HepG2 (cell line): ENCODE data around the gene PGAP3. TPM values are rescaled to one million over a fixed set of nuclear protein-coding genes. Genes with fewer than 3 reads are reported as not detected.

Experiments used
- FOXA3 ChIP-seq: IDR thresholded peaks from 2 replicates; pipeline ENCODE4 v1.6.1; 2016; ENCODE audit warnings: missing genetic modification reagents, missing compliant biosample characterization
- MEF2D ChIP-seq: sonication (generic); formaldehyde crosslinking; IDR thresholded peaks from 2 replicates; pipeline ENCODE4 v1.5.1; 2020; ENCODE audit warnings: mild to moderate bottlenecking, missing genetic modification reagents
- MYC ChIP-seq: sonication (generic); formaldehyde crosslinking; IDR thresholded peaks from 2 replicates; pipeline ENCODE4 v1.9.0; 2021; ENCODE audit warnings: missing genetic modification reagents, borderline replicate concordance
- NFAT5 ChIP-seq: sonication (generic); formaldehyde crosslinking; IDR thresholded peaks from 2 replicates; pipeline ENCODE4 v1.4.0; 2020; ENCODE audit warnings: missing genetic modification reagents
- POGK ChIP-seq: sonication (generic); formaldehyde crosslinking; conservative IDR thresholded peaks from 2 replicates; pipeline ENCODE4 v1.8.0; 2022; ENCODE audit warnings: mild to moderate bottlenecking, moderate library complexity, missing genetic modification reagents
- POGZ ChIP-seq: sonication (generic); formaldehyde crosslinking; IDR thresholded peaks from 2 replicates; pipeline ENCODE4 v1.4.0; 2020; ENCODE audit warnings: mild to moderate bottlenecking, missing genetic modification reagents
- RBFOX2 ChIP-seq: fragments of 200-400 bp; formaldehyde crosslinking; IDR thresholded peaks from 2 replicates; pipeline ENCODE4 v1.6.1; 2017; ENCODE audit warnings: low read depth, mild to moderate bottlenecking, low read length
- TFDP1 ChIP-seq: IDR thresholded peaks from 2 replicates; pipeline ENCODE4 v1.6.1; 2016; ENCODE audit warnings: missing compliant biosample characterization, missing genetic modification reagents, borderline replicate concordance
- TP53 ChIP-seq: sonication (generic); formaldehyde crosslinking; conservative IDR thresholded peaks from 2 replicates; pipeline ENCODE4 v1.4.0; 2020; ENCODE audit warnings: missing genetic modification reagents
- ZNF225 ChIP-seq: sonication (generic); formaldehyde crosslinking; IDR thresholded peaks from 2 replicates; pipeline ENCODE4 v1.4.0; 2020; ENCODE audit warnings: mild to moderate bottlenecking, missing genetic modification reagents
- ZNF296 ChIP-seq: sonication (generic); formaldehyde crosslinking; conservative IDR thresholded peaks from 2 replicates; pipeline ENCODE4 v1.5.0; 2020; ENCODE audit warnings: mild to moderate bottlenecking, missing genetic modification reagents
- ZNF496 ChIP-seq: sonication (generic); formaldehyde crosslinking; IDR thresholded peaks from 2 replicates; pipeline ENCODE4 v1.8.1; 2023; ENCODE audit warnings: mild to moderate bottlenecking, moderate library complexity, missing genetic modification reagents; ENCODE audit not compliant: insufficient replicate concordance
- ZNF605 ChIP-seq: sonication (generic); formaldehyde crosslinking; IDR thresholded peaks from 2 replicates; pipeline ENCODE4 v1.8.0; 2022; ENCODE audit warnings: mild to moderate bottlenecking, missing genetic modification reagents
- polyA plus RNA-seq, 8 experiments: library from polyadenylated mRNA; depleted of rRNA in 3 of 8; stranded (reverse) in 7 of 8; unstranded in 1 of 8; fragments of >200 nt; fragmentation: Illumina TruSeq in 4 of 8; extraction: Trizol in 4 of 8; gene quantifications; 2 replicates each; pipeline versions ENCODE4 v1.2.1 to v1.2.3, GENCODE V29; 2011 to 2016; ENCODE audit warnings: low read depth in 4 of 8, missing spikeins in 1 of 8, mixed read lengths in 1 of 8; ENCODE audit not compliant: insufficient read depth in 1 of 8
- total RNA-seq, 5 experiments: library from RNA; depleted of rRNA; stranded (reverse); fragments of >200 nt; fragmentation: Illumina TruSeq; extraction: Trizol; gene quantifications; 2 replicates each; pipeline ENCODE4 v1.2.3, GENCODE V29; 2016; ENCODE audit warnings: low read depth in 1 of 5
- TF ChIP-seq, protein P1 (sequence below): sonication (generic); formaldehyde crosslinking; conservative IDR thresholded peaks from 2 replicates; pipeline ENCODE4 v1.5.0; 2020; ENCODE audit warnings: missing genetic modification reagents

PGAP3 gene
- total and polyA plus RNA-seq, 2 of the 13 experiments (the other 11 are each of a cell fraction or from before 2014, with no cell fraction given): 11.9 to 14.6 TPM

DNA sequence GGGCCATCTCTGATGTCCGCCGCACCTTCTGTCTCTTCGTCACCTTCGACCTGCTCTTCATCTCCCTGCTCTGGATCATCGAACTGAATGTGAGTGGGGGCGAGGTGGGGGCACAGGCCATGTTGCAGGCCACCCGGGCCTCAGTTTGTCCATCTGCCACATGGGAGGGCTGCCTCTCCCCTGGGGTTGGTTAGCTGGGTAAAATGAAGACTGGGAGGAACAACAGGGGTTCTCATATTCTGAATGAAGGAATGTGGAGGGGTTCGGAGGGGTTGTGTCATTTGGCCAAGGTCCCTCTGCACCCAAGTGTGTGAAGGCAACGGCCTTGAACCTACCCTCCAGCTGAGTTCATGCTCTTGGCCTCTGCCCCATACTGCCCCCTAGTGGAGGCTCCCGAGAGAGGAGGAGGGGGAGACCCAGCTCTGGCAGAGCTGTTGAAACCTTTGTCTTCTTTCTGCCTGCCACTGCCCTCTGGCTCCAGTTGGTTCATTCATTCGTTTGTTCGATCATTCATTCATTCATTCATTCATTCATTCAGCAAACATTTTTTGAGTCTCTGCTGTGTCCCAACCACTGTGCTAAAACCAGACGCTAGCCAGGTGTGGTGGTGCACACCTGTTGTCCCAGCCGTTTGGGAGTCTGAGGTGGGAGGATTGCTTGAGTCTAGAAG, 34.1 kb downstream of the PGAP3 start (continued):
- no peak for TF ChIP-seq TP53 (CRISPR knock-in tag)
- TF ChIP-seq ZNF296 (CRISPR knock-in tag): no peak
- TF ChIP-seq ZNF496: no peak
- TF ChIP-seq MEF2D (CRISPR knock-in tag): no peak
- 0 out of 2 replicates have a peak, but pooled peaks have one; percentile 17 for TF ChIP-seq MYC (CRISPR knock-in tag)
- peak; percentile 50; the same call in 1 of the 2 replicates for TF ChIP-seq FOXA3 (CRISPR knock-in tag)
- no peak for TF ChIP-seq RBFOX2
- TF ChIP-seq POGK (CRISPR knock-in tag): 0 out of 2 replicates have a peak, but pooled peaks have one; percentile 29
- no peak for TF ChIP-seq ZNF225 (CRISPR knock-in tag)
- TF ChIP-seq ZNF605 (CRISPR knock-in tag): no peak
- TF ChIP-seq TFDP1 (CRISPR knock-in tag): no peak
- no peak for TF ChIP-seq POGZ
- TF ChIP-seq, protein P1, sequence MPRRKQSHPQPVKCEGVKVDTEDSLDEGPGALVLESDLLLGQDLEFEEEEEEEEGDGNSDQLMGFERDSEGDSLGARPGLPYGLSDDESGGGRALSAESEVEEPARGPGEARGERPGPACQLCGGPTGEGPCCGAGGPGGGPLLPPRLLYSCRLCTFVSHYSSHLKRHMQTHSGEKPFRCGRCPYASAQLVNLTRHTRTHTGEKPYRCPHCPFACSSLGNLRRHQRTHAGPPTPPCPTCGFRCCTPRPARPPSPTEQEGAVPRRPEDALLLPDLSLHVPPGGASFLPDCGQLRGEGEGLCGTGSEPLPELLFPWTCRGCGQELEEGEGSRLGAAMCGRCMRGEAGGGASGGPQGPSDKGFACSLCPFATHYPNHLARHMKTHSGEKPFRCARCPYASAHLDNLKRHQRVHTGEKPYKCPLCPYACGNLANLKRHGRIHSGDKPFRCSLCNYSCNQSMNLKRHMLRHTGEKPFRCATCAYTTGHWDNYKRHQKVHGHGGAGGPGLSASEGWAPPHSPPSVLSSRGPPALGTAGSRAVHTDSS (CRISPR knock-in tag): no peak
- no peak for TF ChIP-seq NFAT5 (CRISPR knock-in tag)
